Colonic mucosa (tissue), 4 donors: ENCODE results near the gene OTUD5. TPM values are rescaled to one million over a fixed set of nuclear protein-coding genes. Genes with fewer than 3 reads are reported as not detected.

Source experiments
- DNase-seq: peaks from one replicate; pipeline ENCODE4 v3.0.0-alpha.2; 2020
- H3K27ac ChIP-seq: fragments of 200-600 bp; one replicate; pipeline ENCODE4 v1.8.0; 2021
- H3K27me3 ChIP-seq: fragments of 200-600 bp; one replicate; pipeline ENCODE4 v1.8.0; 2021
- H3K36me3 ChIP-seq: fragments of 200-600 bp; one replicate; pipeline ENCODE4 v1.8.0; 2021
- H3K4me1 ChIP-seq: fragments of 200-600 bp; one replicate; pipeline ENCODE4 v1.8.0; 2021; ENCODE audit warnings: mild to moderate bottlenecking
- H3K4me3 ChIP-seq: fragments of 200-600 bp; one replicate; pipeline ENCODE4 v1.8.0; 2021
- H3K9ac ChIP-seq, 2 donors: one replicate each; pipeline ENCODE4 v1.7.0; 2013; ENCODE audit warnings: control low read depth in 2 of 2, low read depth in 2 of 2, low read length in 2 of 2
- H3K9me3 ChIP-seq: fragments of 200-600 bp; one replicate; pipeline ENCODE4 v1.8.0; 2021
- intact Hi-C: fragments of 100-400 bp; cut with DNase I; formaldehyde crosslinking; loops from one replicate; pipeline ENCODE4 v1.14.1; 2022
- total RNA-seq, 2 donors: library from RNA; stranded (reverse); fragmentation: NEBNext Ultra II Directional in 1 of 2; extraction: Animal tissue kit (Norgen Biotek cat#: 25700) in 1 of 2; gene quantifications; one replicate each; pipeline ENCODE4 v1.2.1, GENCODE V29; 2021
- TF ChIP-seq, protein P1 (sequence below): fragments of 200-600 bp; IDR thresholded peaks from one replicate; pipeline ENCODE4 v1.8.0; 2022; ENCODE audit warnings: antibody characterized with exemption, mild to moderate bottlenecking
- donor health status: healthy.
- donor health status: DM: no; HTN: no; CAD: no.
- donor health status: DM: no; HTN: no; CAD: no.

Gene OTUD5
- total RNA-seq, 2 donors from 2014 or later: 40.2 to 40.9 TPM

DNA sequence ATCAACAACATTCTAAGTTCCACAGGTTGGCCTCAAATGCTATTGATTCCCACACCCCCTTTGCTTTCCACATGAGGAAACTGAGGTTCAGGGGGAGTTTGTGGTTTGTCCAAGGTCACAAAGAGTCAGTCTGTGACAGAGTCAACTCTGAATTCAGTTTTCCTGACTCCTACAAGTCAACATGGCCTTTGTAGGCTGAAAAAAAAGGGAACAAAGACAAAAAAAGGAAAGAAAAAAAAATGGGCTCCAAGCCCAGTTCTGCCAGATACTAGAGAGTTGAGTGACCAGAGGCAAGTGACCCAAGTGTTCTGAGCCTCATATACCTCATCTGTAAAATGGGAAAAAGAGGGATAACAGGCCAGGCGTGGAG lies 22.1 kb downstream of the OTUD5 start:
- intact Hi-C loops: no loop called here
- H3K36me3 ChIP-seq: no peaks in the 10 kb centered on the region

GRCh38 chrX:48934581-48935300 lies 22.7 kb downstream of the OTUD5 start:
- Histone ChIP-seq H3K27ac (no peak overlapping the region), H3K4me1 (no peaks in the 10 kb centered on the region), H3K9me3 (no peaks in the 10 kb centered on the region), H3K9ac (no peak overlapping the region), H3K4me3 (no peak overlapping the region), H3K36me3 (no peaks in the 10 kb centered on the region), H3K27me3 (no peaks in the 10 kb centered on the region)
- intact Hi-C loops: no loop called here
- DNase-seq: no peak
- TF ChIP-seq, protein P1, sequence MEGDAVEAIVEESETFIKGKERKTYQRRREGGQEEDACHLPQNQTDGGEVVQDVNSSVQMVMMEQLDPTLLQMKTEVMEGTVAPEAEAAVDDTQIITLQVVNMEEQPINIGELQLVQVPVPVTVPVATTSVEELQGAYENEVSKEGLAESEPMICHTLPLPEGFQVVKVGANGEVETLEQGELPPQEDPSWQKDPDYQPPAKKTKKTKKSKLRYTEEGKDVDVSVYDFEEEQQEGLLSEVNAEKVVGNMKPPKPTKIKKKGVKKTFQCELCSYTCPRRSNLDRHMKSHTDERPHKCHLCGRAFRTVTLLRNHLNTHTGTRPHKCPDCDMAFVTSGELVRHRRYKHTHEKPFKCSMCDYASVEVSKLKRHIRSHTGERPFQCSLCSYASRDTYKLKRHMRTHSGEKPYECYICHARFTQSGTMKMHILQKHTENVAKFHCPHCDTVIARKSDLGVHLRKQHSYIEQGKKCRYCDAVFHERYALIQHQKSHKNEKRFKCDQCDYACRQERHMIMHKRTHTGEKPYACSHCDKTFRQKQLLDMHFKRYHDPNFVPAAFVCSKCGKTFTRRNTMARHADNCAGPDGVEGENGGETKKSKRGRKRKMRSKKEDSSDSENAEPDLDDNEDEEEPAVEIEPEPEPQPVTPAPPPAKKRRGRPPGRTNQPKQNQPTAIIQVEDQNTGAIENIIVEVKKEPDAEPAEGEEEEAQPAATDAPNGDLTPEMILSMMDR: no peak

More for the DNA sequence above, 22.1 kb downstream of the OTUD5 start:
- Histone ChIP-seq H3K27me3 (no peaks in the 10 kb centered on the region), H3K9ac (no peak overlapping the region), H3K4me3 (no peak overlapping the region), H3K27ac (no peak overlapping the region), H3K4me1 (no peaks in the 10 kb centered on the region), H3K9me3 (no peaks in the 10 kb centered on the region)
- DNase-seq: no peak
- TF ChIP-seq, protein P1: no peak

- intact Hi-C loops: no loop called here
- Histone ChIP-seq H3K36me3 (no peaks in the 10 kb centered on the region), H3K9me3 (no peaks in the 10 kb centered on the region), H3K9ac (no peak overlapping the region), H3K4me3 (no peak overlapping the region), H3K27me3 (no peaks in the 10 kb centered on the region), H3K4me1 (no peaks in the 10 kb centered on the region), H3K27ac (no peak overlapping the region)
- DNase-seq: no peak
- TF ChIP-seq, protein P1: no peak
Observed at GRCh38 chrX:48933757-48934156, 23.6 kb downstream of the OTUD5 start.

DNA sequence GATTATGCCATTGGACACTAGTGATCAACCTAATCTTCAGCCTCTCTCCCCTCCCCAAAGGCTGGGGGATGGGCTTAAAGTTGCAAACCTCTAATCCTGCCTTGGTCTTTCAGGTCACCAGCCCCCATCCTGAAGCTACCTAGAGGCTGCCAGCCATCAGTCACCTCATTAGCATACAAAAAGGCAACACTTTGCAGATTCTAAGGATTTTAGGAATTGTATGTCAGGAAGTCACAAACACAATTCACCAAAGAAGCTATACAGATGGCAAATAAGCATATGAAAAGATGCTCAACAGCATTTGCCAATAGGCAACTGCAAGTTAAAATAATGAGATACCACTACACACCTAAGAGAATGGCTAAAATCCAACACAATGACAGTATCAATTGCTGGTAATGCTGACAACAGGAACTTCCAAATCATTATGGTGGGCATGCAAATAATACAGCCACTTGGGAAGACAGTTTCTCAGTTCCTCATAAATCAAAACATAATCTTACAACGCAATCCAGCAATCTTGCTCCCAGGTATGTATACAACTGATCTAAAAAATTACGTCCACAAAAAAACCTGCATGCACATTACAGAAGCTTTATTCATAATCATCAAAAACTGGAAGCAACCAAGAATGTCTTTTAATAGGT lies 29.5 kb downstream of the OTUD5 start:
- Histone ChIP-seq H3K27ac (no peak overlapping the region), H3K9me3 (no peaks in the 10 kb centered on the region), H3K9ac (no peak overlapping the region), H3K4me3 (no peak overlapping the region), H3K36me3 (no peaks in the 10 kb centered on the region), H3K27me3 (no peaks in the 10 kb centered on the region), H3K4me1 (no peaks in the 10 kb centered on the region)
- no peak for DNase-seq
- intact Hi-C loops: no loop called here
- TF ChIP-seq, protein P1: no peak

DNA sequence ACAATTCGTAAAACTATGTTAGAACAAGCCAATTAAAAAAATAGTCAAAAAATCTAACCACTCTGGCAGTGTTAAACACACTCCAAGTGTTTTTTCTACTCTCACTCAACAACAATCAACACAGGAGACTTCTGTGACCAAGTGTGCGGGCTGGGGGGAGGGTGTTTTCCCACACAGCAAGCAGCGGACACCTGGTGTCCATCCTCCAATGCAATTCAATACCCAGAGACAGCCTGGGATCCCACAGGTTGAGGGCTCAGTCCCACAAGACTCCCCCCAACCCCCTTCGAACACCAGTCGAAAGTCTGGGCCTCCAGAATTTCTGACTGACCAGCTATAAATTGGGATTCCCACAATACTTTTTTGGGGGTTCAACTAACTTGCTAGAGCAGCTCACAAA lies 30.3 kb downstream of the OTUD5 start:
- no peak for DNase-seq
- intact Hi-C loops: no loop called here
- no peak overlapping the region for H3K27ac ChIP-seq
- no peaks in the 10 kb centered on the region for H3K27me3 ChIP-seq
- H3K36me3 ChIP-seq: no peaks in the 10 kb centered on the region
- no peaks in the 10 kb centered on the region for H3K4me1 ChIP-seq
- no peaks in the 10 kb centered on the region for H3K9me3 ChIP-seq
- H3K9ac ChIP-seq: no peak overlapping the region
- no peak overlapping the region for H3K4me3 ChIP-seq
- TF ChIP-seq, protein P1: no peak
